PC-9 (cell line): ENCODE data around the gene GAK. TPM values are rescaled to one million over a fixed set of nuclear protein-coding genes. Genes with fewer than 3 reads are reported as not detected.

Source experiments
- BruUV-seq: library from RNA; stranded (reverse); fragments of 400-500 nt; replicated peaks from 2 replicates; lab custom pipeline; 2021; lab: Mats Ljungman, UMichigan
- CTCF ChIA-PET: fragments of 300-600 bp; sonication (Branson Sonifier 250); formaldehyde crosslinking; loops from one replicate; lab custom pipeline; 2022; ENCODE audit warnings: antibody characterized with exemption; lab: Charles Lee
- POLR2A ChIA-PET: fragments of 300-600 bp; sonication (Branson Sonifier 250); formaldehyde crosslinking; loops from one replicate; lab custom pipeline; 2022; ENCODE audit warnings: antibody characterized with exemption; ENCODE audit not compliant: unreplicated experiment; lab: Charles Lee
- DNase-seq, 2 experiments: peaks; one replicate each; pipeline versions ENCODE4 v3.0.0 to v3.0.0-alpha.2; 2015 to 2022; ENCODE audit warnings: mixed read lengths in 1 of 2
- H2AFZ ChIP-seq: fragments of 200-600 bp; sonication (generic); 2 replicates; pipeline ENCODE4 v1.8.1; 2017; ENCODE audit warnings: antibody characterized with exemption
- H3F3A ChIP-seq: fragments of 200-600 bp; sonication (generic); 2 replicates; pipeline ENCODE4 v1.8.1; 2017; ENCODE audit warnings: antibody characterized with exemption, mild to moderate bottlenecking, low read depth; ENCODE audit not compliant: insufficient read depth
- H3K27ac ChIP-seq: fragments of 200-600 bp; sonication (generic); 2 replicates; pipeline ENCODE4 v1.6.1; 2016; ENCODE audit warnings: mixed run types
- H3K27me3 ChIP-seq: fragments of 200-600 bp; sonication (generic); 2 replicates; pipeline ENCODE4 v1.6.1; 2016; ENCODE audit warnings: low read depth, mixed run types; ENCODE audit not compliant: insufficient read depth
- H3K36me3 ChIP-seq: fragments of 200-600 bp; sonication (generic); 2 replicates; pipeline ENCODE4 v1.6.1; 2016; ENCODE audit warnings: low read depth, mixed run types
- H3K4me1 ChIP-seq: fragments of 200-600 bp; sonication (generic); replicated peaks from 2 replicates; pipeline ENCODE4 v1.6.1; 2016; ENCODE audit warnings: mixed run types; ENCODE audit not compliant: insufficient read depth
- H3K4me2 ChIP-seq: fragments of 200-600 bp; sonication (generic); 2 replicates; pipeline ENCODE4 v1.6.1; 2017; ENCODE audit warnings: mixed run types
- H3K4me3 ChIP-seq: fragments of 200-600 bp; sonication (generic); 2 replicates; pipeline ENCODE4 v1.6.1; 2016; ENCODE audit warnings: mixed run types
- H3K79me2 ChIP-seq: fragments of 200-600 bp; sonication (generic); 2 replicates; pipeline ENCODE4 v1.6.1; 2017; ENCODE audit warnings: low read depth, mixed run types
- H3K9me2 ChIP-seq: fragments of 200-600 bp; sonication (generic); 2 replicates; pipeline ENCODE4 v1.8.1; 2017; ENCODE audit warnings: mild to moderate bottlenecking; ENCODE audit not compliant: insufficient read depth
- H3K9me3 ChIP-seq: fragments of 200-600 bp; sonication (generic); 2 replicates; pipeline ENCODE4 v1.8.1; 2016; ENCODE audit warnings: low read depth; ENCODE audit not compliant: insufficient read depth
- H4K20me1 ChIP-seq: fragments of 200-600 bp; sonication (generic); 2 replicates; pipeline ENCODE4 v1.8.1; 2017; ENCODE audit not compliant: insufficient read depth
- EZH2 ChIP-seq: fragments of 200-600 bp; sonication (generic); IDR thresholded peaks from 2 replicates; pipeline ENCODE4 v1.8.0; 2017; ENCODE audit warnings: antibody characterized with exemption, low read depth
- intact Hi-C: fragments of 100-400 bp; cut with micrococcal nuclease; formaldehyde crosslinking; loops from one replicate; pipeline ENCODE4 v1.10.0; 2022; ENCODE audit not compliant: unreplicated experiment
- total RNA-seq: library from RNA; stranded (reverse); gene quantifications from 2 replicates; pipeline ENCODE4 v1.2.3, GENCODE V29; 2021
- TF ChIP-seq, protein P1 (sequence below): fragments of 200-600 bp; sonication (generic); conservative IDR thresholded peaks from 2 replicates; pipeline ENCODE4 v1.6.1; 2017; ENCODE audit warnings: mixed run types, antibody characterized with exemption, mild to moderate bottlenecking, moderate library complexity

GAK gene
- total RNA-seq, 1 experiment from 2014 or later, result 114 TPM

DNA sequence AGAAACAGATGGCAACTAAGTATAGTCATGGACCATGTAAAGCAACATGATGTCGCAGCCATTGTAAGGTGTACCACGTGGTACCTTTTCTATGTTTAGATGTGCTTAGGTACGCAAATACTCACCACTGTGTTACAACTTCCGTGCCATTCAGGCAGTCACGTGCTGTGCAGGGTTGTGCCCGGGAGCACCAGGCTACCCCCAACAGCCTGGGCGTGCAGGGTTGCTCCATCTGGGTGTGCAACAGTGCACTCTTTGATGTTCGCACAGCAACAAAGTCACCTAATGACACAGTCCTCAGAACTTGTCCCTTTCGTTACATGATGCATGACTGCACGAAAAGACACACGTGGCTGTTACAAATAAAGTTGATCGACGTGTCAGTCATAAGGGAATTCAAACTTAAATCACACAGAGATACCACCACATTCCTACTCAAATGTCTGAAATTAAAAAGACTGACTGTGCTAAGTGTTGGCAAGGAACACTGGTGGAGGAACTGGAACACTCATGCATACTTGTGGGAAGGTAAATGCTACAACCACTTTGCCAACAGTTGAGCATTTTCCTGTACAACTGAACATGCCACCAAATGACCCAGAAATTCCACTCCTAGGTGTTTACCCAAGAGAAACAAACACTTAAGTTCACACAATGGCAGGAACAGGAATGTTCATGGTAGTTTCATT lies 130.5 kb downstream of the GAK start:
- H2AFZ ChIP-seq, result no peak overlapping the region
- peaks cover 28% of the 10 kb centered on the region for H3K4me1 ChIP-seq
- H3K4me3 ChIP-seq, result no peak overlapping the region
- DNase-seq, result no peak
- no peaks in the 10 kb centered on the region for H3K27me3 ChIP-seq
- ChIA-PET CTCF (no interaction called here), POLR2A (no interaction called here)
- H4K20me1 ChIP-seq, result no peaks in the 10 kb centered on the region
- no peaks in the 10 kb centered on the region for H3K79me2 ChIP-seq
- H3K27ac ChIP-seq, result no peak overlapping the region
- H3K4me2 ChIP-seq, result no peak overlapping the region
- BruUV-seq, result no TSS peak
- peaks cover 30% of the 10 kb centered on the region for H3F3A ChIP-seq
- no peaks in the 10 kb centered on the region for H3K9me3 ChIP-seq
- H3K9me2 ChIP-seq, result no peaks in the 10 kb centered on the region
- H3K36me3 ChIP-seq, result no peaks in the 10 kb centered on the region
- intact Hi-C loops, result no loop called here
- TF ChIP-seq, protein P1, sequence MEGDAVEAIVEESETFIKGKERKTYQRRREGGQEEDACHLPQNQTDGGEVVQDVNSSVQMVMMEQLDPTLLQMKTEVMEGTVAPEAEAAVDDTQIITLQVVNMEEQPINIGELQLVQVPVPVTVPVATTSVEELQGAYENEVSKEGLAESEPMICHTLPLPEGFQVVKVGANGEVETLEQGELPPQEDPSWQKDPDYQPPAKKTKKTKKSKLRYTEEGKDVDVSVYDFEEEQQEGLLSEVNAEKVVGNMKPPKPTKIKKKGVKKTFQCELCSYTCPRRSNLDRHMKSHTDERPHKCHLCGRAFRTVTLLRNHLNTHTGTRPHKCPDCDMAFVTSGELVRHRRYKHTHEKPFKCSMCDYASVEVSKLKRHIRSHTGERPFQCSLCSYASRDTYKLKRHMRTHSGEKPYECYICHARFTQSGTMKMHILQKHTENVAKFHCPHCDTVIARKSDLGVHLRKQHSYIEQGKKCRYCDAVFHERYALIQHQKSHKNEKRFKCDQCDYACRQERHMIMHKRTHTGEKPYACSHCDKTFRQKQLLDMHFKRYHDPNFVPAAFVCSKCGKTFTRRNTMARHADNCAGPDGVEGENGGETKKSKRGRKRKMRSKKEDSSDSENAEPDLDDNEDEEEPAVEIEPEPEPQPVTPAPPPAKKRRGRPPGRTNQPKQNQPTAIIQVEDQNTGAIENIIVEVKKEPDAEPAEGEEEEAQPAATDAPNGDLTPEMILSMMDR, result no peak
- no peak for TF ChIP-seq EZH2

Other genes starting within 250 kb of the GAK start
- 8.1 and 10.7 TPM in 2 replicates for gene SLC49A3, start 243.2 kb downstream of the GAK start, total RNA-seq
- 60.5 and 60.8 TPM in 2 replicates for gene PCGF3, start 226.5 kb downstream of the GAK start, total RNA-seq
- 2.2 and 3.9 TPM in 2 replicates for gene CPLX1, start 106.2 kb downstream of the GAK start, total RNA-seq
- 13.5 and 20.2 TPM in 2 replicates for gene TMEM175, start 144 bp upstream of the GAK start, total RNA-seq
- gene DGKQ, start 41.3 kb upstream of the GAK start, total RNA-seq, result 11.5 and 16.9 TPM in 2 replicates
- gene IDUA, start 54.7 kb upstream of the GAK start, total RNA-seq, result 46.6 and 74.7 TPM in 2 replicates
- gene SLC26A1, start 61.1 kb upstream of the GAK start, total RNA-seq, result 0.53 and 1.3 TPM in 2 replicates
- gene FGFRL1, start 79.3 kb upstream of the GAK start, total RNA-seq, result 59.5 and 61.6 TPM in 2 replicates
- gene RNF212, start 181.2 kb upstream of the GAK start, total RNA-seq, result 4.2 and 6.6 TPM in 2 replicates
- gene SPON2, start 240.3 kb upstream of the GAK start, total RNA-seq, result 2.0 and 3.4 TPM in 2 replicates